ENCODE data around the gene NUMBL. TPM values are rescaled to one million over a fixed set of nuclear protein-coding genes. Genes with fewer than 3 reads are reported as not detected.

Gene NUMBL
- total RNA-seq, 1 experiment from 2014 or later, result 33.8 TPM

DNA sequence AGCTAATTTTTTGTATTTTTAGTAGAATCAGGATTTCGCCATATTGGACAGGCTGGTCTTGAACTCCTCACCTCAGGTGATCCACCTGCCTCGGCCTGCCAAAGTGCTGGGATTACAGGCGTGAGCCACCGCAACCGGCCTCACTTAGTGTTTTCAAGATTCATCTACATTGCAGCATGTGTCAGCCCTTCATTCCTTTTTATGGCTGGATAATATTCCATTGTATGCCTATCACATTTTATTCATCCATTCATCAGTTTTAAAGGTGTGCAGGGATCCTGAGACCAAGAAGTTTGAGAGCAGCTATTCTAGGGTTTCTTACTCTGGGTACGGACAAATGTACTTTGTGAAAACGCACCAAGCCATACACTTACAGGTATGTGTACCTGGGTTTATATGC is 17.2 kb upstream of the NUMBL start:
- H3K9me2 ChIP-seq (replicated peaks; ENCODE audit: insufficient read depth, low read length), result no peaks in the 10 kb centered on the region

DNA sequence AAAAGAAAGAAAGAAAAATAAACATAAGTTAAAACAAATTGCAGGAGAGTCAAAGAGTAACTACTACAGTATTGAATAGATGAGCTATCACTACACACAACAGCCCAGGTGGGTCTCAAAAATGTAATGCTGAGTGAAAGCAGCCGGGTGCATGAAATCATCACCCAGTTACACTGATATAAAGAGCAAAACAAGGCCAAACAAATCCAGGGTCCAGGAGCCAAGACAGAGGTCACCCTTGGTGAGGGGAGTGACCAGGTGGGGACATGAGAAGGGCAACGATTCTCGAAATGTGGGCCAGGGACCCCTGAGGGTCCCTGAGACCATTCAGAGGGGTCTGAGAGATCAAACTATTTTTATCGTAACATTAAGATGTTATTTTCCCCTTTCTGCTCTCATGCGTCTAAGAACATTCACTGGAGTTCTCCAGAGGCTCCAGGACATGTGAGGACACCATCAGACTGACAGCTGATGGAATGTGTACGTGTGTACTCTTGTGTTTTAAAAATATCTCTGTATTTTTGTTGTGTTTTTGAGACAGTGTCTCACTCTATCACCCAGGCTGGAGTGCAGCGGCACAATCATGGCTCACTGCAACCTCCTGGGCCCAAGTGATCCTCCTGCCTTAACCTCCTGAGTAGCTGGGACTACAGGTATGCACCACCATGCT is 15.6 kb upstream of the NUMBL start:
- Histone ChIP-seq H3K4me3 (ENCODE audit: low read length) (no peak overlapping the region), H3K36me3 (ENCODE audit: insufficient read depth, low read length) (peaks cover 24% of the 10 kb centered on the region; the same call in 1 of the 2 replicates), H3K4me1 (ENCODE audit: low read length) (no peaks in the 10 kb centered on the region), H3K27ac (ENCODE audit: low read length) (no peak overlapping the region), H3K4me2 (ENCODE audit: low read depth, low read length, poor library complexity, severe bottlenecking) (no peak overlapping the region), H3K79me2 (ENCODE audit: low read length) (no peaks in the 10 kb centered on the region), H3K9me3 (ENCODE audit: low read length) (no peaks in the 10 kb centered on the region), H3K27me3 (ENCODE audit: low read length) (no peaks in the 10 kb centered on the region), H3K9ac (ENCODE audit: low read length) (no peak overlapping the region), H3K9me2 (replicated peaks; ENCODE audit: insufficient read depth, low read length) (no peaks in the 10 kb centered on the region), H2AFZ (ENCODE audit: low read length) (no peak overlapping the region), H4K20me1 (ENCODE audit: insufficient read depth, low read depth, low read length) (no peaks in the 10 kb centered on the region)
- DNase-seq, result no peak

More for the DNA sequence above, 17.2 kb upstream of the NUMBL start:
- Histone ChIP-seq H3K4me1 (ENCODE audit: low read length) (no peaks in the 10 kb centered on the region), H3K36me3 (ENCODE audit: insufficient read depth, low read length) (peaks cover 21% of the 10 kb centered on the region; the same call in 1 of the 2 replicates), H3K4me2 (ENCODE audit: low read depth, low read length, poor library complexity, severe bottlenecking) (no peak overlapping the region), H2AFZ (ENCODE audit: low read length) (no peak overlapping the region), H3K9me3 (ENCODE audit: low read length) (no peaks in the 10 kb centered on the region), H3K27me3 (ENCODE audit: low read length) (no peaks in the 10 kb centered on the region), H3K79me2 (ENCODE audit: low read length) (peaks cover 2% of the 10 kb centered on the region; the same call in 1 of the 2 replicates), H4K20me1 (ENCODE audit: insufficient read depth, low read depth, low read length) (no peaks in the 10 kb centered on the region), H3K4me3 (ENCODE audit: low read length) (no peak overlapping the region), H3K27ac (ENCODE audit: low read length) (no peak overlapping the region), H3K9ac (ENCODE audit: low read length) (no peak overlapping the region)
- no peak for DNase-seq

DNA sequence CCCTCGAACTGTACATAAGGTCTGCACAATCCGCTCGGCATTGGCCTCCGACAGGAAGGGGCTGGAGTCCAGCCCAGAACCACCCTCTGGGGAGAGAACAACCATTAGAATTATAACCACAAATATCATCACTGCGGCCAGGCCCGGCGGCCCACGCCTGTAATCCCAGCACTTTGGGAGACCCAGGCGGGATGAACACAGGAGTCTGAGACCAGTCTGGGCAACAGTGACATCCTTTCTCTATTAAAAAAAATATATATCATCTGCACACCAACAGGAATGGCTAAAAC is 14.9 kb upstream of the NUMBL start:
- Histone ChIP-seq H4K20me1 (ENCODE audit: insufficient read depth, low read depth, low read length) (no peaks in the 10 kb centered on the region), H3K27ac (ENCODE audit: low read length) (no peak overlapping the region), H3K4me1 (ENCODE audit: low read length) (no peaks in the 10 kb centered on the region), H3K9me2 (replicated peaks; ENCODE audit: insufficient read depth, low read length) (no peaks in the 10 kb centered on the region), H3K9ac (ENCODE audit: low read length) (no peak overlapping the region), H3K4me2 (ENCODE audit: low read depth, low read length, poor library complexity, severe bottlenecking) (no peak overlapping the region), H2AFZ (ENCODE audit: low read length) (no peak overlapping the region), H3K4me3 (ENCODE audit: low read length) (no peak overlapping the region), H3K27me3 (ENCODE audit: low read length) (no peaks in the 10 kb centered on the region), H3K9me3 (ENCODE audit: low read length) (no peaks in the 10 kb centered on the region), H3K79me2 (ENCODE audit: low read length) (no peaks in the 10 kb centered on the region), H3K36me3 (ENCODE audit: insufficient read depth, low read length) (peaks cover 24% of the 10 kb centered on the region; the same call in 1 of the 2 replicates)
- DNase-seq, result no peak

DNA sequence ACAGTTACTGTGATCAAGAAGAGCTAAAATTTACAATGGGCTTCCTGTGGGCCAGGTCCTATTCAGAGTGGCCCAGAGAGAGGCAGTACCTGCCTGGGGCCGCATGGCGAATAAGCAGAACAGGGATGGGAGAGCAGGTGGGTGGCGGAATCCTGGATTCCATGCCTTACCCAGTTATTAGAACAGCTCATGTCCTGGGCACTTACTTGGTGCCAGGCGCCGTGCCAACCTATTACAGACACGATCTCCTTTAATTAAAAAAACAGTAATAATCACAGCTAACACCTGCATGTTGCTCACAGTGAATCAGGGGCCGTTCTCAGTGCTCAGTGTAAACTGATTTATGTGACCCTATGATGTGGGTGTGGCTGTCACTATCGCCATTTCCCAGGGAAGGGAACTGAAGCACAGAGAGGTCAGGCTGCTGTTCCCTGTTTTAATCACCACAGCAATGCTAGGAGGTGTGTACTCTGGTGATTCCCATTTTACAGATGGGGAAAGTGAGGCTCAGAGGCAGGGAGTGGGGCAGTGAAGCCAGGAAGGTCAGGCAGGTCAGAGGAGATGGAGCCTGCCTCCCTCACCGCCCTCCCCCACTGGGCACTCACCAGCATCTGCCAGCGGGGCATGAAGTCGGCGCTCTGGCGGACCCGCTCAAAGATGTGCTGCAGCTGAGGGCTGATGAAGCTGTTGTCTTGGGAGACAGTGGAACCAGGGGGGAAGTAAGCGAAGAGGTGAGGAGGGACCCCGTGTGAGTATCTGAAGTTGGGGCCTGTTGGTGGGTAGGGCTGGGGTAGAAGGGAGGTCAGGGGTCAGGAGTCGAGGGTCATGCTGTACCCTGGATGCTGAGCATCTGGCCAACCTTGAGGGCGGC is 14.3 kb upstream of the NUMBL start:
- Histone ChIP-seq H4K20me1 (ENCODE audit: insufficient read depth, low read depth, low read length) (no peaks in the 10 kb centered on the region), H3K27ac (ENCODE audit: low read length) (no peak overlapping the region), H3K4me3 (ENCODE audit: low read length) (no peak overlapping the region), H3K36me3 (ENCODE audit: insufficient read depth, low read length) (peaks cover 24% of the 10 kb centered on the region; the same call in 1 of the 2 replicates), H3K4me1 (ENCODE audit: low read length) (no peaks in the 10 kb centered on the region), H3K9me2 (replicated peaks; ENCODE audit: insufficient read depth, low read length) (no peaks in the 10 kb centered on the region), H2AFZ (ENCODE audit: low read length) (no peak overlapping the region), H3K27me3 (ENCODE audit: low read length) (no peaks in the 10 kb centered on the region), H3K4me2 (ENCODE audit: low read depth, low read length, poor library complexity, severe bottlenecking) (no peak overlapping the region), H3K9ac (ENCODE audit: low read length) (no peak overlapping the region), H3K9me3 (ENCODE audit: low read length) (no peaks in the 10 kb centered on the region), H3K79me2 (ENCODE audit: low read length) (no peaks in the 10 kb centered on the region)
- peak; percentile 29 for DNase-seq

DNA sequence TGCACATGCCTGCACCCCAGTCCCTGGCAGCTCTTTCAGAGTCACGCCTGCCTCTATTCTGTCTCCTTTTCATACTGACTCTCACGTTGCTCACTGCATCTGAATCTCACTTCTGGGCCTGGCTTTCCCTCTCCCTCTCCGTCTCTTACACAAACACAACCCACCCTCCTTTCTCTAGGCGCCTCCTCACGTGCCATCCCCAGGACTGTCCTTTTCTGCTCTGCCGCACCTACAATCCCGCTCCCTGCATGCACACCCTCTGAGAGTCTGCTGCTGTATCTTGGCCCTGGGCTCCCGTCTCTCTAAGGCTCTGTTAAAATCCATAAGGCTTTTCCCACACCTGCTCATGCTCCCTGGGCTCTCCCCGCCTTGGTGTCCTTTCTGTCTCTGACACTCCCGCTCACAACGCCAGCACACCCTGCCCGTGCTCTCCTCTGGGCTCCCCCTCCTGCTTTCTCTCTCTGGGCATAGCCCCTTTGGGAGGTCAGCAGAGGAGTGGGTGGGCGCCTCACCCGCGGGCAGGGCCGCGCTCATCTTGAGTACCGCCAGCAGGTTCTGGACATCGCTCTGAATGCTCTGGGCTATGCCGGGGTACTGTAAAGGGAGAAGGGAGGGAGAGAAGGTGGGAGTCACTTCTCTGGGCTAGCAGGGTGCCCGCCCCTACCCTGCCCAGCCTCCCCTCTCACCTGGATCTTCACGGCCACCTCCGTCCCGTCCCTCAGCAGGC is 12.7 kb upstream of the NUMBL start:
- Histone ChIP-seq H3K4me2 (ENCODE audit: low read depth, low read length, poor library complexity, severe bottlenecking) (no peak overlapping the region), H3K9ac (ENCODE audit: low read length) (no peak overlapping the region)

DNA sequence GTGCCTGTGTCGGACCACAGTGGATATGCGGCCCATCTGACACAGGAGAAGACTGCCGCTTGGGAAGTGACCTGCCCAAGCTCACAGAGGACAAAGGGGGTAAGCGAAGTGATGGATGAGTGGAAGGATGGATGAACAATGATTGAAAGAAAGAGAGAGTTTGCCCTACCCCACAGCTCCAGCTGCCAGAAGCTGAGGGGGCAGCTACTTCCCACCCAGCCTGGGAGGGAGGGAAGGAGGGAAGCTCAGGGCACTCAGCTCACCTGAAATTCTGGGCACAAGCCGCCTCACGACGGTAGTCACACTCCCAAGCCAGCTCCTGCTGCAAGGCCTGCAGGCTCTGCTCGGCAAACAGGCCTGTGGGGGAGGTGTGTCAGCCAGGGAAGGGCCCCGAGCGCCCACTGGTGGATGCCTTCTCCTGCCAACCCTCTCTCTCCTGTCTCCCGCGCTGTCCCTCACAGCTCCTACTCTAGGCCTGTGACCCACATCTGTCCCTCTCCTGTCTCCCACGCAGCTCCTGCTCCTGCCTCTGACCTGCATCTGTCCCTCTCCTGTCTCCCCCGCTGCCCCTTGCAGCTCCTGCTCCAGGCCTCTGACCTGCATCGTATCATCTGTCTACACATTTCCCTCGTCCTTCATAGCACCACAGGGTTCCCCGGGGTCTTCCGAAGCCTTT is 12.0 kb upstream of the NUMBL start:
- Histone ChIP-seq H3K9me2 (replicated peaks; ENCODE audit: insufficient read depth, low read length) (no peaks in the 10 kb centered on the region), H3K27ac (ENCODE audit: low read length) (no peak overlapping the region), H3K4me1 (ENCODE audit: low read length) (no peaks in the 10 kb centered on the region), H3K4me3 (ENCODE audit: low read length) (no peak overlapping the region), H3K9ac (ENCODE audit: low read length) (no peak overlapping the region), H3K36me3 (ENCODE audit: insufficient read depth, low read length) (peaks cover 19% of the 10 kb centered on the region), H4K20me1 (ENCODE audit: insufficient read depth, low read depth, low read length) (no peaks in the 10 kb centered on the region), H3K79me2 (ENCODE audit: low read length) (no peaks in the 10 kb centered on the region), H3K9me3 (ENCODE audit: low read length) (no peaks in the 10 kb centered on the region), H2AFZ (ENCODE audit: low read length) (no peak overlapping the region), H3K4me2 (ENCODE audit: low read depth, low read length, poor library complexity, severe bottlenecking) (no peak overlapping the region), H3K27me3 (ENCODE audit: low read length) (no peaks in the 10 kb centered on the region)
- DNase-seq, result peak; percentile 44

More for the DNA sequence above, 12.7 kb upstream of the NUMBL start:
- Histone ChIP-seq H3K27me3 (ENCODE audit: low read length) (no peaks in the 10 kb centered on the region), H3K9me2 (replicated peaks; ENCODE audit: insufficient read depth, low read length) (no peaks in the 10 kb centered on the region), H3K4me3 (ENCODE audit: low read length) (no peak overlapping the region), H3K9me3 (ENCODE audit: low read length) (no peaks in the 10 kb centered on the region), H3K36me3 (ENCODE audit: insufficient read depth, low read length) (peaks cover 21% of the 10 kb centered on the region), H3K79me2 (ENCODE audit: low read length) (no peaks in the 10 kb centered on the region), H3K4me1 (ENCODE audit: low read length) (no peaks in the 10 kb centered on the region), H3K27ac (ENCODE audit: low read length) (no peak overlapping the region), H2AFZ (ENCODE audit: low read length) (no peak overlapping the region), H4K20me1 (ENCODE audit: insufficient read depth, low read depth, low read length) (no peaks in the 10 kb centered on the region)
- DNase-seq, result no peak

DNA sequence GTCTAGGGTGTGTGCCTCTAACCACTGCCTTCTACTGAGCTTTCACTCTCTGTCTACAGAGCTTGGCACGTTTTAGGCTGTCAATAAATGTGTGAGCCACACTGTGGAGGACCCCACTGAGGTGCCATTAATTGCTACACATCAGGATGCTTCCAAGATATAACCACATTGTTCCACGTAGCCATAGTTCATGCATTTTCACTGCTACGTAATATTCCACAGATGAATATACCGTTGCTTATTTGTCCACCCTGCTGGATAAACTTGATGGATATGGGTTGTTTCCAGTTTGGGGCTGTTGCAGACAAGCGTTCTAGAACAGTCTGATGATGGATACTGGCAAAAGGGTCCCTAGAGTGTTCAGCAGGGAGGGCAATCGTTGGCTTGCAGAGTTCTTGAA is 11.3 kb upstream of the NUMBL start:
- DNase-seq, result no peak
- H2AFZ ChIP-seq (ENCODE audit: low read length), result no peak overlapping the region
- H3K4me1 ChIP-seq (ENCODE audit: low read length), result no peaks in the 10 kb centered on the region
- no peaks in the 10 kb centered on the region for H3K27me3 ChIP-seq (ENCODE audit: low read length)
- H3K27ac ChIP-seq (ENCODE audit: low read length), result no peak overlapping the region
- peaks cover 18% of the 10 kb centered on the region for H3K36me3 ChIP-seq (ENCODE audit: insufficient read depth, low read length)
- no peak overlapping the region for H3K9ac ChIP-seq (ENCODE audit: low read length)
- no peaks in the 10 kb centered on the region for H3K9me3 ChIP-seq (ENCODE audit: low read length)
- H4K20me1 ChIP-seq (ENCODE audit: insufficient read depth, low read depth, low read length), result no peaks in the 10 kb centered on the region
- H3K4me3 ChIP-seq (ENCODE audit: low read length), result no peak overlapping the region
- no peaks in the 10 kb centered on the region for H3K9me2 ChIP-seq (replicated peaks; ENCODE audit: insufficient read depth, low read length)
- no peaks in the 10 kb centered on the region for H3K79me2 ChIP-seq (ENCODE audit: low read length)
- H3K4me2 ChIP-seq (ENCODE audit: low read depth, low read length, poor library complexity, severe bottlenecking), result no peak overlapping the region

DNA sequence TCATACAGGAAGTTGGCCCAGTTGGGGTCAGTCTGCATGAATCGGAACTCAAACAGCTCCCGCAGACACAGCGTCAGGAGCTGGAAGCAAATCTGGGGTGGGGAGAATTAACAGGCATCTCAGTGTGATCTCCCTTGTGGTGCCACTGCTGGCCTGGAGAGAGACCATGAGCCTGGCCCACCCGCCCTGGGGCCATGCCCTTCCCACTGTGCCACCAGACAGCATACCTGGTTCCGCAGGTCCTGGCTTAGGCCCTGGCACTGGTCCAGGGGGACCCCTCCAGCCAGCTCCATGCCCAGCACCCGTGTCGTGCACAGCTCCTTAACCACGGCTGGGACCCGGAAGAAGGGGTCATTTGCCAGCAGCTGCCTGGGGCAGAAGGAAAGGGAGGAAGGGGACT is 9.6 kb upstream of the NUMBL start:
- Histone ChIP-seq H3K27me3 (ENCODE audit: low read length) (no peaks in the 10 kb centered on the region), H3K9me3 (ENCODE audit: low read length) (no peaks in the 10 kb centered on the region), H3K27ac (ENCODE audit: low read length) (no peak overlapping the region), H2AFZ (ENCODE audit: low read length) (no peak overlapping the region), H3K36me3 (ENCODE audit: insufficient read depth, low read length) (peaks cover 15% of the 10 kb centered on the region), H4K20me1 (ENCODE audit: insufficient read depth, low read depth, low read length) (no peaks in the 10 kb centered on the region), H3K4me2 (ENCODE audit: low read depth, low read length, poor library complexity, severe bottlenecking) (no peak overlapping the region), H3K9ac (ENCODE audit: low read length) (no peak overlapping the region), H3K4me1 (ENCODE audit: low read length) (no peaks in the 10 kb centered on the region), H3K4me3 (ENCODE audit: low read length) (no peak overlapping the region), H3K79me2 (ENCODE audit: low read length) (no peaks in the 10 kb centered on the region), H3K9me2 (replicated peaks; ENCODE audit: insufficient read depth, low read length) (no peaks in the 10 kb centered on the region)
- no peak for DNase-seq

Measured in Karpas-422 (cell line).